Stomach (tissue), 9 donors: ENCODE results near the gene AGTRAP. TPM values are rescaled to one million over a fixed set of nuclear protein-coding genes. Genes with fewer than 3 reads are reported as not detected.

ENCODE experiments used
- DNase-seq, 2 donors: peaks; one replicate each; pipeline versions ENCODE4 v3.0.0 to v3.0.0-alpha.2; 2013 to 2019
- H3K27ac ChIP-seq, 5 donors: fragments of 200-600 bp in 4 of 5; sonication (generic) in 4 of 5; one replicate each; pipeline ENCODE4 v1.5.1; 2013 to 2019; ENCODE audit warnings: mild to moderate bottlenecking in 1 of 5, moderate library complexity in 1 of 5
- H3K27me3 ChIP-seq, 3 donors: fragments of 200-600 bp; sonication (generic); one replicate each; pipeline ENCODE4 v1.5.1; 2017 to 2019; ENCODE audit warnings: mixed run types in 1 of 3
- H3K36me3 ChIP-seq, 4 donors: fragments of 200-600 bp; sonication (generic); 1 replicate in 3 of 4; 2 replicates in 1 of 4; pipeline ENCODE4 v1.5.1; 2016 to 2019
- H3K4me1 ChIP-seq, 4 donors: fragments of 200-600 bp; sonication (generic); one replicate each; pipeline ENCODE4 v1.5.1; 2016 to 2019
- H3K4me3 ChIP-seq, 4 donors: fragments of 200-600 bp; sonication (generic) in 3 of 4; one replicate each; pipeline ENCODE4 v1.5.1; 2016 to 2019; ENCODE audit warnings: mild to moderate bottlenecking in 1 of 4
- H3K9me3 ChIP-seq, 4 donors: fragments of 200-600 bp; sonication (generic); one replicate each; pipeline ENCODE4 v1.5.1; 2016 to 2019
- EP300 ChIP-seq: sonication (generic); formaldehyde crosslinking; IDR thresholded peaks from one replicate; pipeline ENCODE4 v1.6.1; 2017; ENCODE audit warnings: antibody characterized with exemption
- POLR2A ChIP-seq, 4 donors: fragments of 450-650 bp; IDR thresholded peaks; one replicate each; pipeline ENCODE4 v1.6.1; 2016; ENCODE audit warnings: antibody characterized with exemption in 4 of 4, control low read depth in 2 of 4, mild to moderate bottlenecking in 1 of 4, moderate library complexity in 1 of 4
- POLR2AphosphoS5 ChIP-seq, 3 donors: sonication (generic); formaldehyde crosslinking; IDR thresholded peaks; one replicate each; pipeline ENCODE4 v1.6.1; 2016; ENCODE audit warnings: antibody characterized with exemption in 3 of 3
- WGBS, 5 donors: extraction: QIAGEN DNeasy Blood & Tissue Kit in 3 of 5; methylation state at CpG; one replicate each; pipeline versions ENCODE4 v1.1.5 to v1.1.7; 2013 to 2018; 5-methylcytosine and 5-hydroxymethylcytosine counted together
- intact Hi-C: fragments of 100-400 bp; cut with DNase I; formaldehyde crosslinking; loops from one replicate; pipeline ENCODE4 v1.15.1; 2023; ENCODE audit warnings: low total_unique reads
- polyA plus RNA-seq, 3 donors: library from polyadenylated mRNA; stranded (reverse); fragments of 200-250 nt; gene quantifications; one replicate each; pipeline ENCODE4 v1.2.3, GENCODE V29; 2013
- total RNA-seq, 5 donors: library from RNA; depleted of rRNA; stranded (reverse); fragments of >200 nt; gene quantifications; one replicate each; pipeline versions ENCODE4 v1.1.0 to v1.2.3, GENCODE V29; 2014 to 2016
- TF ChIP-seq, protein P1 (sequence below), 7 experiments: fragments of 450-650 bp in 4 of 7; fragments of 200-600 bp in 3 of 7; sonication (generic) in 3 of 7; IDR thresholded peaks; one replicate each; pipeline ENCODE4 v1.5.1; 2016 to 2019; ENCODE audit warnings: antibody characterized with exemption in 7 of 7, control low read depth in 2 of 7, mild to moderate bottlenecking in 1 of 7
- donor health status: healthy with polysubstance abuse.
- donor health status: Bipolar disorder and iron deficiency.
- donor health status: healthy.

AGTRAP gene
- total and polyA plus RNA-seq, 8 donors = 4.1 to 76.3 (median 30.2) TPM

DNA sequence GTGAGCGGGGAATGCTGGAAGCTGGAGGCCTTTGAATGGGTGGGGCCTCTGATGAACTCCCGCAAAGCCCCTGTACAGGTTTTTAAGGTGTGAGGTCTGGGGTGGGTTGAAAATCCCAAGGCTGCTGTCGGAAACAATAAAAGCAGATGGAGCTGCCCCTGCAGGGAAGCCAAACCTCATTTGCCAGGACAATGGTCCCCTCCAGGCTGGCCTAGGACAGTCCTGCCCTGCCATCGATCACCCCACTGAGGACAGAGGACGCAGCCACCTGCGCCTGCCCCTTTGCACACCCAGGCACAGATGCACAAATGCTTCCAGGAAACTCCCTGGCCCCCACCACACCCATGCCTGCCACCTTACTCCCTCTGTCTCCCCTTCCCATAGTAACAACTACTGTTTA is 40.1 kb upstream of the AGTRAP start:
- Histone ChIP-seq H3K27me3 (peaks cover 12 to 94% (median 42%) of the 10 kb centered on the region in 3 donors), H3K36me3 (no peaks in the 10 kb centered on the region), H3K4me3 (no peak overlapping the region), H3K27ac (no peak overlapping the region), H3K4me1 (peaks cover 15 to 32% (median 22%) of the 10 kb centered on the region in 4 donors), H3K9me3 (no peaks in the 10 kb centered on the region)
- WGBS, 5 donors = 80 to 94% (median 89%) methylated on average over 6 of the region's 6 CpGs
- no peak for DNase-seq
- intact Hi-C loops = no loop called here
- no peak for TF ChIP-seq POLR2AphosphoS5 (IDR thresholded peaks at IDR 0.05)
- TF ChIP-seq EP300 = no peak
- no peak for TF ChIP-seq POLR2A (IDR thresholded peaks at IDR 0.05)
- TF ChIP-seq, protein P1, sequence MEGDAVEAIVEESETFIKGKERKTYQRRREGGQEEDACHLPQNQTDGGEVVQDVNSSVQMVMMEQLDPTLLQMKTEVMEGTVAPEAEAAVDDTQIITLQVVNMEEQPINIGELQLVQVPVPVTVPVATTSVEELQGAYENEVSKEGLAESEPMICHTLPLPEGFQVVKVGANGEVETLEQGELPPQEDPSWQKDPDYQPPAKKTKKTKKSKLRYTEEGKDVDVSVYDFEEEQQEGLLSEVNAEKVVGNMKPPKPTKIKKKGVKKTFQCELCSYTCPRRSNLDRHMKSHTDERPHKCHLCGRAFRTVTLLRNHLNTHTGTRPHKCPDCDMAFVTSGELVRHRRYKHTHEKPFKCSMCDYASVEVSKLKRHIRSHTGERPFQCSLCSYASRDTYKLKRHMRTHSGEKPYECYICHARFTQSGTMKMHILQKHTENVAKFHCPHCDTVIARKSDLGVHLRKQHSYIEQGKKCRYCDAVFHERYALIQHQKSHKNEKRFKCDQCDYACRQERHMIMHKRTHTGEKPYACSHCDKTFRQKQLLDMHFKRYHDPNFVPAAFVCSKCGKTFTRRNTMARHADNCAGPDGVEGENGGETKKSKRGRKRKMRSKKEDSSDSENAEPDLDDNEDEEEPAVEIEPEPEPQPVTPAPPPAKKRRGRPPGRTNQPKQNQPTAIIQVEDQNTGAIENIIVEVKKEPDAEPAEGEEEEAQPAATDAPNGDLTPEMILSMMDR (IDR thresholded peaks at IDR 0.05) = no peak

DNA sequence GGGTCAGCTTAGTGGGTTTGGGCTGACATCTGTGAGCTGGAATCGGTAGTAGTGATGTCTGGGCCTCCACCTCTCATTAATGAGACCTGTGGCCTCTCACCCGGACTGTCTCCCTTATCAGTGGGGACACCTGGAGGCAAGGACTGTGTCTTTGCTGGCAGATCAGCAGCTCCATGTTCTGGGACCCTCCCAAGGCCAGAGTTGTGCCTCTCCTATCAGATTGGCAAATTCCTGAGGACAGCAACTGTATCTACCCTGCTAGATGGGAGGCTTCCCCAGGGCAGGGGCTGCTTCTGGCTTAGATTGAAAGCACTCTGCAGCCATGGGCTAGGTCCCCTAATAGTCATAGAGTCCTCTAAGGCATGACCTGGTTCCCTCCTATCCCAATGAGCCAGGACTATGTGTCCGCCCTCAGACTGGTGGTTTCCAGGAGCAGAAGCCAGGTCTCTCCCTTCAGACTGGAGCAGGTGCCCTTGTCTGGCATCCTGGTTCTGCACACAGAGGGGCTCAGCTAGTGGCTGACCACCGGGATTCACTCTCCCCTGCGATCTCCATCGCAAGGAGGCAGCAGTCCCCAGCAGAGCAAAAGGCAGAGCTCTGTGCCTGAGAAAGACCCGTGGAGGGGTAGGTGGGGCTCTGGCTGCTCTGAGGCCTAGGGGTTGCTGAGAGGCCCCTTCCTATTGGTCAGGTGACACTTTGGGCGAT is 38.6 kb upstream of the AGTRAP start:
- 64 to 74% (median 67%) methylated on average over 8 of the region's 8 CpGs for WGBS, 5 donors
- H3K36me3 ChIP-seq = no peaks in the 10 kb centered on the region
- H3K9me3 ChIP-seq = no peaks in the 10 kb centered on the region
- TF ChIP-seq, protein P1 (IDR thresholded peaks at IDR 0.05) = no peak
- DNase-seq = no peak
- intact Hi-C loops = no loop called here
- H3K27me3 ChIP-seq = peaks cover 0 to 91% (median 35%) of the 10 kb centered on the region in 3 donors
- no peak overlapping the region for H3K27ac ChIP-seq
- H3K4me3 ChIP-seq = no peak overlapping the region
- peaks cover 0 to 24% (median 12%) of the 10 kb centered on the region in 4 donors for H3K4me1 ChIP-seq

DNA sequence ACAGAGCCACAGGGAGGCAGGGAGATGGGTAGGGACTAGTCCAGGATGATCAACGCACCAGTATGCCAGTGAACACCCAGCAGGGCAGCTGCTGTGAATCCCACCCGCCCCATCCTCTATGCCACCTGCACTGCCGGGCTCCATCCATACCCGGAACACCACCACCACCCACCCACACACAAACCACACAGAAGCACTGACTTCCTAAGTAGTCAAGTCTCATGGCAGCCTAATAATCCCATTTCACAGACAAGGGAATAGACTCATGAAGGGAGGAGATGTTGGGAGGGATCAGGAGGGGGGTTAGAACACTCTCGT is 38.1 kb upstream of the AGTRAP start:
- WGBS, 5 donors = 71 to 86% (median 79%) methylated on average over 4 to 5 of the region's 5 CpGs
- Histone ChIP-seq H3K27me3 (peaks cover 0 to 89% (median 30%) of the 10 kb centered on the region in 3 donors), H3K27ac (no peak overlapping the region), H3K9me3 (no peaks in the 10 kb centered on the region), H3K4me3 (no peak overlapping the region), H3K36me3 (no peaks in the 10 kb centered on the region), H3K4me1 (peaks cover 0 to 19% (median 11%) of the 10 kb centered on the region in 4 donors)
- no peak for DNase-seq
- no peak for TF ChIP-seq EP300
- no peak for TF ChIP-seq POLR2A (IDR thresholded peaks at IDR 0.05)
- TF ChIP-seq POLR2AphosphoS5 (IDR thresholded peaks at IDR 0.05) = no peak
- TF ChIP-seq, protein P1 (IDR thresholded peaks at IDR 0.05) = no peak
- intact Hi-C loops = no loop called here

DNA sequence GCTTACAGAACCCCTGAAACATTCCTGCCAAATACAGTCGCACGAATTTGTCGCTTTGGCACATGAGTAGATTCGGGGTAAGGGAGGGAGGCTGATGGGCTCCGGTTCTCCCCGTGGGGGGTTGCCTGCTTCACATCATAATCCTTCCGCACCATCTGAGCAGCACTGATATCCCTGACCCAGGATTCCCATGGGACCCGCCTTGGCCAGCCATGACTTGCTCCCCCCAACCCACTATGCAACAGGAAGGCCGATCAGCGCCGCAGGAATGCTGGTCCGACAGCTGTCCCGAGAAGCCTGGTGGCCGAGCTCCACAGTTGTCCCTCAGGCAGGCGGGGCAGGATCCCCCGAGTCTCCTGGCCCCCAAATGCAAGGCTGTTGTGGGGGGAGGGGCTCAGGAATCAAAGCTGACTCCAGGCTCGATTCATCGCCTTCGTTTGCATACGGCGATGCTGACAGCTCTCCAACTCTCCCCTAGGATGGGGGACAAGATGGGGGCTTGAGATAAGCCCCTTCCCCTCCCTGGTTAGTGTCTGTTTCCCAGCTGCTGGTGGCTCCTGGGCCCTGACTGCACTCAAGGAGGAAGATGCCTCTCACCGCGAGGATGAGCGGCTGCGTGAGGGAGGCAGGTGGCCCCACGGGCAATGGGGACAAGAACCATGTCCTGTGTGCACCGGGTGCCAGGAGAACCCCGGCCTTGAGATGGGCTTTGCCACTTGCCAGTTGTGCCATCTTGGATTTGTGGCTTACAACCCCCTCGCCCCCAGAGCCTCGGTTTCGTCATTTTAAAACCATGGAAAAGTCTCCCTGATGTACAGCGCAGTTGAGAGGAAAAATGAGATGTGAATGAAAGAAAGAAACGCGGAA is 35.1 kb upstream of the AGTRAP start:
- H3K4me1 ChIP-seq = peaks cover 0 to 12% (median 5%) of the 10 kb centered on the region in 4 donors
- WGBS, 5 donors = 52 to 60% (median 55%) methylated on average over 27 to 34 of the region's 34 CpGs
- no peak overlapping the region for H3K4me3 ChIP-seq
- peaks cover 0 to 84% (median 24%) of the 10 kb centered on the region in 3 donors for H3K27me3 ChIP-seq
- intact Hi-C loops = no loop called here
- H3K9me3 ChIP-seq = no peaks in the 10 kb centered on the region
- TF ChIP-seq, protein P1 (IDR thresholded peaks at IDR 0.05) = no peak
- TF ChIP-seq EP300 (no peak), POLR2A (IDR thresholded peaks at IDR 0.05) (no peak), POLR2AphosphoS5 (IDR thresholded peaks at IDR 0.05) (no peak)
- H3K36me3 ChIP-seq = no peaks in the 10 kb centered on the region
- no peak overlapping the region for H3K27ac ChIP-seq
- peak in 1 of 2 donors; percentile 45 for DNase-seq
